GM18951 (cell line): ENCODE results near the gene RYR2.

Experiments used
- POLR2A ChIP-seq: IDR thresholded peaks from 4 replicates; pipeline ENCODE4 v1.6.1; 2011; ENCODE audit warnings: mild to moderate bottlenecking; ENCODE audit not compliant: insufficient read length, insufficient read depth; ENCODE audit errors: extremely low read depth
- in situ Hi-C: fragments of 300-500 bp; cut with MboI; formaldehyde crosslinking; loops from one replicate; pipeline ENCODE4 v1.12.0; 2022; ENCODE audit warnings: low sequenced_read_pairs, mixed read lengths, inconsistent platforms; ENCODE audit not compliant: unreplicated experiment

The RYR2 gene

DNA sequence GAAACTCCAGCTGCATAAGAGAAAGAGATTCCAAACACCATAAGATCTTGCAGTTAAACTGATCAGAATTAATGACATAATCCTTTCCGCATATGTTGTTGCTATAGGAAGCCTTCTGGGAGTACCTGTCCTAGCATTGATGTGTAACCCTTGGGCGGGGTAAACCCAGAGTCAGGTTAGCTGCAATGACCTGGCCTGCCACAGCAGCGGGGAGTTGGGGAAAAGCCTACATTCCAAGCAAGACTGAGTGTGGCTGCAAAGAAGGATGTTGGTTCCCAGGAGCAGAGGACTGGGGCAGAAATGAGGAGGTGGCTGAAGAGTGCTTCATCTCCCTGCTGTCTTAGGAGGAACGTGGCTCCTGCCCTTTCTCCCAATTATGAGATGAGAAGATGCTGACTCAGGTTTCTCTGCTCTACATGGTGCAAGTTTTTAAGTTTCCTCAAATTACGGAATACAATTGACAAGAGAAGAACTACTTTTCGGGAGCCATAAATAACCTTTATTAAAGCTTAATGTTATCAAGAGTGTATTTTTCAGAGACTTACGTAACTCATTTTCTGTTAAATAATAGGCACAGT lies 142.1 kb downstream of the RYR2 start:
- in situ Hi-C loops: no loop called here

DNA sequence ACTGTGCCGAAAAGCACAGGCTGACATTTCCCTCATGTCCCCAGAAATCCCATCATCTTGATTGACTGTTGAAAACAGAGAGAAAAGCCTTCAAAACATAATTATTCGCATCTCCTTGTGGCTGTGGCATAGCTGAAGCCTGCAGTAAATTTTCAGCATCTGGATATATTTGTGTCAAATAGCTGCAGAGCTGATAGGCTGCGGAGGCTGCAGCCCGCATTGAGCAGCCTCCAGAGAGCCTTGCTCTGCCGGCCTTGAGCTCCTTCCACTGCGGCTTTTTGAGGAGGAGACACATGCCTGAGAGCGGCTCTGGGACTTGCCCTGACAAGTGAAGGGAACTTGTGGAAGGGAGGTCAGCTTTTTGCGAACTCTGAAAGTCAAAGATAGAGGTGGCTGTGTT lies 144.7 kb downstream of the RYR2 start:
- no peak for TF ChIP-seq POLR2A
- in situ Hi-C loops: no loop called here

More for the DNA sequence above, 142.1 kb downstream of the RYR2 start:
- no peak for TF ChIP-seq POLR2A

DNA sequence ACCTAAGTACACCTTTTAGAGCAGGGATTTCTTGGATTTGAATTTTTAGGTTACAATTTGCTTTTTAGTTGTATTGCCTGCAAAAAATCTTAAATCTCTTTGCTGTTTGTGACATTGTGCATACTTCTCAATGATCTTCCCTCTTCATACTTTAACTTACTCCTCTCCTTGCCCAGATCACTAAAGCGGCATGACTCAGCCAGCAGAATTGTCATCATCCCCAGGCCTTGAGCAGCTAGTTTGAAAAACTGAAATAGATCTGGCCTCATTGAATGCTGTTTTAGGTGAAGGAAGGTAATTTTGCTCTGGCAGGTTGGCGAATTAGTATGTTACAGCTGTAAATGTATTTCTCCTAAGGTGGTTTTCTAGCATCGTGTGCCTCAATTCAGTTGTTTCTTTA lies 145.9 kb downstream of the RYR2 start:
- in situ Hi-C loops: no loop called here
- TF ChIP-seq POLR2A: no peak

DNA sequence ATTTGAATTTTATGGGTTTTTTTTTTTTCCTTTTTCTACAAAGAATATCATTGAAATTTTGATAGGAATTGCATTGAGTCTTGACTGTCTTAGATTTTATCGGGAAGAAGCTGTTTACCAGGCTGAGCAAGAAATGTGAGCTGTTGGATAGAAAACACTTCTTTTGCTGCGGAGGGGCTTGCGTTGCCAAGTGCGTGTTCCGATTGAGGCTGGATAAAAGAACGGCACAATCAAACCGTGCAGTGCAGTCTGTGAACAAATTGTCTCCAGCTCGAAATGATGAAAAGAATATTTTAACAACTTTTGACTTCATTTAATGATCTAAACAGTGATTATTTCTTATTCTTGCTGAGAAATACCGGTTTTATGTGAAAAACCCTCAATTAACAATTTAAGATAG lies 149.4 kb downstream of the RYR2 start:
- no peak for TF ChIP-seq POLR2A

DNA sequence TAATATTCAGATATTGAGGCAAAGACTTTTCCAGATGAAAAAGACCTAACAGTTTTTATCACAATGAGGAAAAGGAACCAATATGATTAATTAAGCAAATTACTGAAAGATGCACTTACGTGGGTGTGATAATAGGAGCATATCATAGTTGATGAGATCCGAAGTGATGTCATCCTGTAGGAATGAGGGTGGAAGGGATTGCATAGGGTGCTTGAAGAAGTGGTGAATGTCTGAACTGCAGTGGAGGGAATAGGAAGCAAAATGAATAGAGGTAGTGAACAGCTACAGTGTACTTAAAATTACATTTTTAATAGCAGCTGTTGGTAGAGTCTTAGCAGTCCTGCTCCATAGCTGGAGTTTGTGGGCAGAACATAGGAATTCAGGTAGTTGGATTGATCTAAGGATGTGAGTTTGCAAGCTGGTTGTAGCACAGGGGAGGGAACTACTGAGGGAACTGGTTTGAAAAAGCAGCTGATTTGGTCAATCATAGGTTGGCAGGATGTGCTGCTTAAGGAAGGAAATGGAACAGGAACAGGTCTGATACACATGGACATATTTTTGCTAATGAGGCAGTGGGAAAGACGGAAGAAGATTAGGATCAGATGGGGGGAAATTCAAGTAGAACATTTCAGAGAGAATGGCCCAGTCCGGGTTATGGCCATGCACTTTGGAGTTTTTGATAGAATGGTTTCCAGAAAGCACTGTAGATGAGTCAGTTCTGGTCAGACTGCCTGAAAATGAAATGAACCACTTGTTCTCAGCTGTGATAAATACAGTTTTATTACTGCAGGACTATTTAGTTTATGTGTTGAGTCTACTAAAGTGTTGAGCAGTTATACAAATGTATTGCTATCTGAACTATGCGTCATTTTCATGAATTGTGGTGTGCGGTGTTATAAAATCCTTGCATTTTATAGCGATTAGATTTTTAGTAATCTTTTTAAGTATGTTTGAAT lies 155.8 kb downstream of the RYR2 start:
- in situ Hi-C loops: no loop called here
- no peak for TF ChIP-seq POLR2A

More for the DNA sequence above, 149.4 kb downstream of the RYR2 start:
- in situ Hi-C loops: no loop called here

DNA sequence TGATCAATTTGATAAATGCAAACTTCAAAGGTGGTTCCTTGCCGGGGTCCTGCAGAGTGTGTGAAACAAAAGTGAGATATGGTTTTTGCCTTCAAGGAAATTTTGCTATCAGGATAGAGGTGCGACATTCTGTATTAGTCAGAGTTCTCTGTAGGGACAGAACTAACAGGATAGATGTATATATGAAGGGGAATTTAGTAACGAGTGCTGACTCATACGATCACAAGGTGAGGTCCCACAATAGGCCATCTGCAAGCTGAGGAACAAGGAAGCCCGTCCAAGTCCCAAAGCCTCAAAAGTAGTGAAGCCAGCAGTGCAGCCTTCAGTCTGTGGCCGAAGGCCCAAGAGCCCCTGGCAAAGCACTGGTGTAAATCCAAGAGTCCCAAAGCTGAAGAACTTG lies 157.0 kb downstream of the RYR2 start:
- no peak for TF ChIP-seq POLR2A
- in situ Hi-C loops: no loop called here

DNA sequence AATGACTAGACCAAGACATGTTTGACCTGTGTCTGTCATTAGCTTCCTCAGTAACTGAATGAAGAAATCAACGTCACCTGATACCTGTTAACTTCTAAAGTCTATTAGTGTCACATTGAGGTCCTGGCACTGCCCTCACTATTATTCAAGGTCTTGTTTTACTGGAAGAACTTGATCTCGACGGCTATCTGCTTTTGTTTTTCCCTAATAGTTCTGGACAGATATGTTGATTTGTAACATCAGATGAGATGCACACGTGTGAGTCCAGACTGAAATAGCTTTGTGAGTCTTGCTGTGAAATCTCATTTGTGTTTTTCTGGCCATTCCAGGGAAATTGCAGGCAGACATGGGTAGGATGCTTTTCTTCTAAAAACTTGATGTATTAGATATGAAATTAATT lies 159.2 kb downstream of the RYR2 start:
- in situ Hi-C loops: no loop called here
- no peak for TF ChIP-seq POLR2A

DNA sequence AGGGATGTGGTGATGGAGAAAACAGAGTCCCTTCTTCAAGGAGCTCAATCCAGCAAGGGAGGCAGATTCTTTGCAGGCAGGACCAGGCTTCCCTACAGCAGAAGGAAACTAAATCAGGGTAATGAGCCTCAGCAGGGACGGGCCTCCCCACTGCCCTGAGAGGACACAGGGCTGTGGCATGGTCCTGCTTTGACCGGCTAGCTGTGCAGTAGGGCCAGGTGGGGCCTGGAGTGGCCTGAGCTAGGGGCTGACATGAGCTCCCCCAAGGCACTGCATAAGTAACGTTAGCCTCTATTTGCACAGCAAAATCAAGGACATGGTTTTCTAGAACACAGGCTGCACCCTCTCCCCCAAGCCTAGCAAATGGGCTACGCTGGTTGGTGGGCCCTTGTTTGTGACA lies 162.9 kb downstream of the RYR2 start:
- no peak for TF ChIP-seq POLR2A

DNA sequence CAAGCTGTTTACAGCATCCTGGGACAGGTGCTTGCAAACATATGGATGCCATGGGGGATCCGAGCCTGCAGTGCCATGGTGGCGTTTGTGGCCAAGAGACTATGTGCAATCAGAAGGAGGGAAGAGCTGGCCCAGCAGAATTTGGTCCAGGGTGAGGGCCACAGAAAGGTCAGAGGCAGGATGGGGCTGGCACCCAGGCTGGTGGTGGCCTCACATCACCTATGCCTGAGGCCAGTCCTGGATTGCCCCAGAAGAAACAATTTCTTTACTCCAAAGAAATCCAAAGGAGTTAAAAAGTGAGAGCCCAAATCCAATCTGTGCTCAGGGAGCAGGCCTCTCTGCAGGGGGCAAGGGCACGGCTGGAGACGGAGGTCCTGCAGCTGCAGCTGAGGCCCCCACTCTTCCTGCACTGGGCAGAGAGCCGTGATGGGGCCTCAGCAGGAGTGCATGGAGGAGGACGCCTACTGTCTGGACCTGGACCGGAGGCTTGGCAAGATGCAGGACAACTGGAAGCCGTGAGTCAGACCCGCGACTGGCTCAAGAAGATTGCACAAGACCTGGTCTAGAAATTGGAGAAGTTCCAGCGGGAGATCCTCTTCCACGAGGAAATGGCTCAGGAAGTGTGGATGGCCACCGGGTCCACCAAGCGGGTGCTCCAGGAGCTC lies 163.5 kb downstream of the RYR2 start:
- in situ Hi-C loops: no loop called here
- TF ChIP-seq POLR2A: no peak

More for the DNA sequence above, 162.9 kb downstream of the RYR2 start:
- in situ Hi-C loops: no loop called here

DNA sequence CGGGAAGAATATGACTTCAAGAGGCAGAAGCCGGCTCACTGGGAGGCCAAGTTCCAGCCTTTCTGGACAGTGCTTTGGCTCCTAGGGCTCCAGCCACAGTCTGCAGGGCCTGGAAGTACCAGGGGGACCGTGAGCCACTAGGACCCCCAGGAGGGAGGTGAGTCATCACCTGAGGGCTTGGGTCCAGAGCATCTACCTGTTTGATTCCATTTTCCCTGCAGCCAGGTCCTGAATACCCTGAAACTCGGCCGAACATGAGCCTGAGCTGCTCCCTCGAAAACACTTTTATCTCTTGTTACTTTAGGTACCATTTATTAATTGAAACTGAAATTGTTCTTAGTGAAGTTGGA lies 164.1 kb downstream of the RYR2 start:
- TF ChIP-seq POLR2A: no peak

DNA sequence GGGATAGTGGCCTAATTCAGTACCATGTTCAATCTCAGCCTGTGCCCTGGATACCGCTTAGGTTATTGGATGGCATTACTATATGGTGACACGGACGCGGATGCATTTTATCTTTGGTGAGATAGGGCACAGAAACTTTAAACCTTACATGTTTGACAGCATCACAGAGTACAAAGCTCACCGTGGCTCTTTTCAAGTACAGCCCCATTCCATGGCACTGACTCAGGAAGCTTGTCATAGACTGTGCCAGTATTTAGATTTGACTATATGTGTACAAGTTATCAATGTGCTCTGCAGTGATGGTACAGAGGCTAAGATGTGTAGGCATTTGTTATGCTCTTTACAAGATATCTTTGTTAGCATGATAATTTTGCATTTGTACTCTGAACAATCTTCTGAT lies 169.0 kb downstream of the RYR2 start:
- in situ Hi-C loops: no loop called here
- no peak for TF ChIP-seq POLR2A

More for the DNA sequence above, 164.1 kb downstream of the RYR2 start:
- in situ Hi-C loops: no loop called here

DNA sequence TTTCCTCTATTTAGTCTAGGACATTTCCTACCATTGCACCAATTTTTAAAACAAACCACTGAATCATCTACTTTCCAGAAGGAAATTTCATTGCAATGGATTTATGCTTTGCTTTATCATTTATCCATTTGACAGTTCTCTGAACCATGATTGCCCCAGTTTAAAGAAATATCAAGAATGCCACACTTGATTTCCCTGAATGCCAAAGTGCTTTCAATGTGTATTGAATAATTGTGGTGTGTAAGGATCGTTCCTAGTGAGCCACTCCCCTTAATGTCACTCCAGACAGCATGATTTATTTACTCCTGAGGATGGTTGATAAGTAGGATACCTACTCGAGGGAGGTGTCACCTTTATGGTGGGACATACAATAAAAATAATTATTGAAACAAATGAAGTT lies 169.6 kb downstream of the RYR2 start:
- no peak for TF ChIP-seq POLR2A
- in situ Hi-C loops: no loop called here

DNA sequence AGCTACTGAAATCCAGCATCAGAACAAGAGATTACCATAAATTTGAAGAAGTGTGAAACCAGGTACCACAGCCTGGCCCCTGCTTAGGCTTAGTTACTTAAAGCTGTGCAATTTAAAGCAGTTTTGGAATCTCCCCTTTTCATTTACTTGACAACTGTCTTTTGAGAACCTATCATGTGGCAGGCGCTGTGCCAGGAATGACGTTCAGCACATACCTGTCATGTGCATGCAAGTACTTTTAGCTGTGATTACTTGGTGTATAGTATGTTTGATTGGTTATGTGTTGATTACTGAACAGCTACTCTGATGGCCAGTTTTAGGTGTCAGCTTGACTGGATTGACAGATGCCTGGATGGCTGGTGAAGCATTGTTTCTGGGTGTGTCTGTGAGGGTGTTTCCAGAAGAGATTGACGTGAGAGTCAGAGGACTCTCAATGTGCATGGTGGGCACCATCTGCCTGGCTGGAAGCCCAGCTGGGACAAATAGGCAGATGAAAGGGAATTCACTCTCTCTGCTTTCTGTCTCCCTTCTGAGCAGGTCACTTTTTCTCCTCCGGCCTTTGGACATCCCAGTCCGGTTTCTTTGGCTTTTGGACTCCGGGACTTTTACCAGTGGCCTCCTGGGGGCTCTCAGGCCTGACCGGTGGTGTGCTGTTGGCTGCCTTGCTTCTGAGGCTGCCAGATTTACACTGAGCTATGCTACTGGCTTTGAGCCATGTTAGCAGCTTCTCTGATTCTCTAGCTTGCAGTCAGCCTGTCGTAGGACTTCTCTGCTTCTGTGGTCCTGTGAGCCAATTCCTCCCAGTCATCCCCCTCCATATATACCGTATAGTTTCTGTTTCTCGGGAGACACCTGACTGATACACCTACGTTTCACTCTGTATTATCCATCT lies 178.0 kb downstream of the RYR2 start:
- no peak for TF ChIP-seq POLR2A
- in situ Hi-C loops: no loop called here
